Lung (tissue), 12 donors: ENCODE results near the gene RAB8B. TPM values are rescaled to one million over a fixed set of nuclear protein-coding genes. Genes with fewer than 3 reads are reported as not detected.

Experiments
- ATAC-seq: fragments of 200-7000 bp; cut with Tn5 transposase; one replicate; pipeline ENCODE4 v1.9.1; 2020; ENCODE audit warnings: moderate number of reproducible peaks; ENCODE audit not compliant: insufficient read depth, low FRiP score
- DNase-seq, 3 donors: peaks; one replicate each; pipeline ENCODE4 v3.0.0-alpha.2; 2013 to 2017
- H3K27ac ChIP-seq, 2 donors: one replicate each; pipeline ENCODE4 v1.5.1; 2013; ENCODE audit warnings: mild to moderate bottlenecking in 2 of 2, moderate library complexity in 2 of 2, control low read depth in 1 of 2, inconsistent platforms in 1 of 2, low read depth in 1 of 2, low read length in 1 of 2
- H3K27me3 ChIP-seq, 3 donors: one replicate each; pipeline ENCODE4 v1.5.1; 2013; ENCODE audit warnings: low read length in 2 of 3; ENCODE audit not compliant: control insufficient read depth in 3 of 3, insufficient read depth in 3 of 3
- H3K36me3 ChIP-seq, 4 donors: one replicate each; pipeline ENCODE4 v1.5.1; 2013; ENCODE audit warnings: low read length in 4 of 4, mild to moderate bottlenecking in 1 of 4, moderate library complexity in 1 of 4; ENCODE audit not compliant: control insufficient read depth in 4 of 4, insufficient read depth in 4 of 4
- H3K4me1 ChIP-seq, 5 donors: one replicate each; pipeline ENCODE4 v1.5.1; 2013; ENCODE audit warnings: low read length in 5 of 5, mild to moderate bottlenecking in 2 of 5, moderate library complexity in 1 of 5; ENCODE audit not compliant: control insufficient read depth in 5 of 5, insufficient read depth in 5 of 5
- H3K4me3 ChIP-seq: one replicate; pipeline ENCODE4 v1.5.1; 2013; ENCODE audit warnings: mild to moderate bottlenecking, control low read depth, moderate library complexity
- H3K9ac ChIP-seq, 2 donors: one replicate each; pipeline ENCODE4 v1.5.1; 2013; ENCODE audit warnings: low read length in 2 of 2, control low read depth in 1 of 2; ENCODE audit not compliant: insufficient read depth in 1 of 2
- H3K9me3 ChIP-seq, 4 donors: one replicate each; pipeline ENCODE4 v1.5.1; 2013; ENCODE audit warnings: low read length in 3 of 4, mild to moderate bottlenecking in 1 of 4, moderate library complexity in 1 of 4; ENCODE audit not compliant: control insufficient read depth in 4 of 4, insufficient read depth in 3 of 4
- CTCF ChIP-seq: IDR thresholded peaks from 2 replicates; pipeline ENCODE4 v1.5.1; 2012; ENCODE audit warnings: mild to moderate bottlenecking; ENCODE audit errors: control extremely low read depth, extremely low read depth
- WGBS, 2 donors: extraction: QIAGEN DNeasy Blood & Tissue Kit; methylation state at CpG; one replicate each; pipeline ENCODE4 v1.1.7; 2013; 5-methylcytosine and 5-hydroxymethylcytosine counted together
- polyA plus RNA-seq, 2 donors: library from polyadenylated mRNA; stranded (reverse); fragments of 200-250 nt; gene quantifications; one replicate each; pipeline ENCODE4 v1.2.1, GENCODE V29; 2013
- total RNA-seq, 2 donors: library from RNA; depleted of rRNA in 1 of 2; stranded (reverse); fragments of >200 nt in 1 of 2; gene quantifications; one replicate each; pipeline ENCODE4 v1.2.1, GENCODE V29; 2014 to 2021
- donor health status: control.
- donor health status: control.
- donor health status: Bipolar disorder and iron deficiency.
- donor health status: healthy.
- donor health status: DM: yes; HTN: yes; CAD: no.

Gene RAB8B
- total and polyA plus RNA-seq, 4 donors, result 10.0 to 88.9 (median 35.7) TPM

DNA sequence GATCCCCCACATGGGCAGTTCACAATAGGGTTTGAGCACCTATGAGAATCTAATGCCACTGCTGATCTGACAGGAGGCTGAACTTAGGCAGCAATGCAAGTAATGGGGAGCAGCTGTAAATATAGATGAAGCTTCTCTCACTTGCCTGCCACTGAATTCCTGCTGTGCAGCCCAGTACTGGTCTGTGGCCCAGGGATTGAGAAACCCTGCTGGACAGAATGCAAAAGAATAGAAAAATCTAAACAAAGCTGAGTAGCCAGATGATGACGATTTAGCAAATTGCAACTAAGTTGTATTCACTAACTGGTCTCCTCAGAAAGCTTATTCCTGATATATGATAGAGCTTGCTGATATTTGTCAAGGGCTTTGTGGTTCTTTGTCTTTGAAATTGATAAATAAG lies 53.7 kb downstream of the RAB8B start:
- 77 to 91% methylated on average over 1 of the region's 1 CpG for WGBS, 2 donors
- H3K27me3 ChIP-seq, result no peaks in the 10 kb centered on the region
- DNase-seq (peak in 2 of 3 donors; percentile 40 to 75), ATAC-seq (no peak)
- no peak overlapping the region for H3K9ac ChIP-seq
- H3K27ac ChIP-seq, result no peak overlapping the region
- H3K36me3 ChIP-seq, result peaks cover 0 to 14% (median 5%) of the 10 kb centered on the region in 4 donors
- peaks cover 8 to 29% (median 22%) of the 10 kb centered on the region in 5 donors for H3K4me1 ChIP-seq
- no peaks in the 10 kb centered on the region for H3K9me3 ChIP-seq
- H3K4me3 ChIP-seq, result no peak overlapping the region
- no peak for TF ChIP-seq CTCF

GRCh38 chr15:63243776-63244175 lies 54.4 kb downstream of the RAB8B start:
- no peaks in the 10 kb centered on the region for H3K27me3 ChIP-seq
- H3K36me3 ChIP-seq, result peaks cover 0 to 14% (median 5%) of the 10 kb centered on the region in 4 donors
- H3K4me3 ChIP-seq, result no peak overlapping the region
- DNase-seq (no peak), ATAC-seq (no peak)
- H3K9ac ChIP-seq, result no peak overlapping the region
- TF ChIP-seq CTCF, result no peak
- 77 to 85% methylated on average over 1 of the region's 1 CpG for WGBS, 2 donors
- H3K27ac ChIP-seq, result peak overlapping the region; percentile 56 to 57
- H3K9me3 ChIP-seq, result no peaks in the 10 kb centered on the region
- peaks cover 6 to 29% (median 22%) of the 10 kb centered on the region in 5 donors for H3K4me1 ChIP-seq

- DNase-seq, result peak in 2 of 3 donors; percentile 56 to 63
- Histone ChIP-seq H3K27ac (peak overlapping the region in 1 of 2 donors; percentile 57), H3K4me3 (no peak overlapping the region), H3K9ac (peak overlapping the region in 1 of 2 donors; percentile 57), H3K9me3 (no peaks in the 10 kb centered on the region), H3K4me1 (peaks cover 1 to 32% (median 24%) of the 10 kb centered on the region in 5 donors), H3K36me3 (peaks cover 0 to 14% (median 5%) of the 10 kb centered on the region in 4 donors), H3K27me3 (no peaks in the 10 kb centered on the region)
- no peak for TF ChIP-seq CTCF
- WGBS, 2 donors, result 35 to 71% methylated on average over 4 of the region's 4 CpGs
- no peak for ATAC-seq
These were observed 55.0 kb downstream of the RAB8B start for GRCh38 chr15:63244399-63244798.
